Measurements from ENCODE around the gene TRABD2B.

DNA sequence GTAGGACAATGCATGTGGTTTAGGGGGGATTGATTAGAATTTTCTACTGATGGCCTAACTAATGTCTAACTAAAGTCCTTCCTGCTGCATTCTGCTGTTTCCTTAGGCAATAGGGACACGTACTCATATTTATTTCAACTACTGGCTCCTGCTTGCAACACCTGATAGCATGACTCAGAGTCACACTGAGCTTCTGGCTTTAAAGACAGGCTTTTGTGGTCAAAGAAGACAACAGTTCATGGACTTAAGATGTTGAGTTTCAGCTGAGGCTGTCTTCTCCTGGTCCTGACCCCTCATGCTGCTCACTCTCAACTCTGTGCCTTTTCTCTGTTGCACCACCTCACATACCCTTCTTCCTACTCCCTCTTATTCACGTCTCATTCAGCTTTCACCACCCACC is 29.1 kb upstream of the TRABD2B start:
- no peak for TF ChIP-seq JUN (IDR thresholded peaks at IDR 0.05; ENCODE audit: borderline replicate concordance, insufficient read depth, insufficient read length, low read depth)
- TF ChIP-seq, protein P1, sequence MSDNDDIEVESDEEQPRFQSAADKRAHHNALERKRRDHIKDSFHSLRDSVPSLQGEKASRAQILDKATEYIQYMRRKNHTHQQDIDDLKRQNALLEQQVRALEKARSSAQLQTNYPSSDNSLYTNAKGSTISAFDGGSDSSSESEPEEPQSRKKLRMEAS (IDR thresholded peaks at IDR 0.05; ENCODE audit: insufficient read depth, insufficient read length): no peak
- TF ChIP-seq, protein P2, sequence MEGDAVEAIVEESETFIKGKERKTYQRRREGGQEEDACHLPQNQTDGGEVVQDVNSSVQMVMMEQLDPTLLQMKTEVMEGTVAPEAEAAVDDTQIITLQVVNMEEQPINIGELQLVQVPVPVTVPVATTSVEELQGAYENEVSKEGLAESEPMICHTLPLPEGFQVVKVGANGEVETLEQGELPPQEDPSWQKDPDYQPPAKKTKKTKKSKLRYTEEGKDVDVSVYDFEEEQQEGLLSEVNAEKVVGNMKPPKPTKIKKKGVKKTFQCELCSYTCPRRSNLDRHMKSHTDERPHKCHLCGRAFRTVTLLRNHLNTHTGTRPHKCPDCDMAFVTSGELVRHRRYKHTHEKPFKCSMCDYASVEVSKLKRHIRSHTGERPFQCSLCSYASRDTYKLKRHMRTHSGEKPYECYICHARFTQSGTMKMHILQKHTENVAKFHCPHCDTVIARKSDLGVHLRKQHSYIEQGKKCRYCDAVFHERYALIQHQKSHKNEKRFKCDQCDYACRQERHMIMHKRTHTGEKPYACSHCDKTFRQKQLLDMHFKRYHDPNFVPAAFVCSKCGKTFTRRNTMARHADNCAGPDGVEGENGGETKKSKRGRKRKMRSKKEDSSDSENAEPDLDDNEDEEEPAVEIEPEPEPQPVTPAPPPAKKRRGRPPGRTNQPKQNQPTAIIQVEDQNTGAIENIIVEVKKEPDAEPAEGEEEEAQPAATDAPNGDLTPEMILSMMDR (IDR thresholded peaks at IDR 0.05; ENCODE audit: extremely low read depth in 1 of 2, insufficient read depth in 1 of 2, low read depth in 1 of 2, low read length in 2 of 2): no peak
- no peak for TF ChIP-seq EZH2 (IDR thresholded peaks at IDR 0.05; ENCODE audit: borderline replicate concordance, low read depth, low read length, severe bottlenecking)
- TF ChIP-seq POLR2AphosphoS5 (IDR thresholded peaks at IDR 0.05; ENCODE audit: insufficient read depth, low read depth, low read length): no peak
